Measurements from ENCODE around the gene TMED10. TPM values are rescaled to one million over a fixed set of nuclear protein-coding genes. Genes with fewer than 3 reads are reported as not detected.
A peak's percentile ranks its signal among the peaks of the same experiment; 100 is the strongest.

TMED10 gene
- total RNA-seq, 4 donors from 2014 or later = 289 to 559 (median 388) TPM

GRCh38 chr14:75081660-75082229 is 94.7 kb downstream of the TMED10 start:
- WGBS, 2 donors = 24 to 35% methylated on average over 2 of the region's 2 CpGs
- no peak overlapping the region for H3K4me3 ChIP-seq (replicated peaks in 1 of 3)
- peaks cover 16 to 19% of the 10 kb centered on the region in 2 donors for H3K36me3 ChIP-seq
- TF ChIP-seq CTCF (IDR thresholded peaks at IDR 0.05) (no peak), POLR2A (IDR thresholded peaks at IDR 0.05) (no peak)
- H3K27ac ChIP-seq = peak overlapping the region; percentile 63 to 79 (median 67)
- DNase-seq = no peak
- H3K9me3 ChIP-seq = no peaks in the 10 kb centered on the region
- intact Hi-C loops (cut with DNase I) = loop anchor here (10.0 kb wide), 1 partner anchor 167 kb away; no protein-coding TSS in a partner anchor
- H3K4me1 ChIP-seq = peaks cover 30 to 36% of the 10 kb centered on the region in 2 donors
- H3K27me3 ChIP-seq = no peaks in the 10 kb centered on the region

Small RNA genes lying within 50 kb of the gene (small RNA-seq; reads per million reads assigned to genes)
- gene HIF1AP1 = not detected
- gene RNU4ATAC14P = not detected

Other genes with a start within 250 kb of the TMED10 start
- 10 to 100 TPM; 34.4 to 68.8 (median 61.0) TPM for gene PGF, start 221.0 kb downstream of the TMED10 start, total RNA-seq
- 10 to 100 TPM; 47.0 to 94.8 (median 69.3) TPM for gene EIF2B2, start 173.7 kb downstream of the TMED10 start, total RNA-seq
- 10 to 100 TPM; 48.1 to 68.1 (median 57.9) TPM for gene MLH3, start 125.1 kb downstream of the TMED10 start, total RNA-seq
- 10 to 100 TPM; 24.0 to 48.8 (median 36.1) TPM for gene ACYP1, start 112.6 kb downstream of the TMED10 start, total RNA-seq
- 10 to 100 TPM in 2 of 4 donors, 1 to 10 TPM in 2; 8.3 to 15.8 (median 12.4) TPM for gene ZC2HC1C, start 107.0 kb downstream of the TMED10 start, total RNA-seq
- 10 to 100 TPM; 65.4 to 84.6 (median 76.9) TPM for gene NEK9, start 49.6 kb downstream of the TMED10 start, total RNA-seq
- 100 to 1,000 TPM in 2 of 4 donors, 10 to 100 TPM in 2; 32.1 to 239 (median 121) TPM for gene FOS, start 102.2 kb upstream of the TMED10 start, total RNA-seq